ENCODE results near the gene IGF2BP3.
A peak's percentile ranks its signal among the peaks of the same experiment; 100 is the strongest.

Gene IGF2BP3

GRCh38 chr7:23476286-23477156 is 6.2 kb upstream of the IGF2BP3 start:
- TF ChIP-seq CTCF (IDR thresholded peaks at IDR 0.05; ENCODE audit: insufficient read depth, low read length, poor library complexity, severe bottlenecking), result no peak
- H3K27me3 ChIP-seq (replicated peaks; ENCODE audit: control insufficient read depth, insufficient read depth, low read length), result no peaks in the 10 kb centered on the region
- no peaks in the 10 kb centered on the region for H3K36me3 ChIP-seq (ENCODE audit: control insufficient read depth, insufficient read depth, low read length)
- H3K4me3 ChIP-seq (replicated peaks; ENCODE audit: low read depth, low read length), result no peak overlapping the region
- DNase-seq (ENCODE audit: extremely low read depth, insufficient read length), result no peak

GRCh38 chr7:23475576-23475839 is 5.2 kb upstream of the IGF2BP3 start:
- Histone ChIP-seq H3K4me3 (replicated peaks; ENCODE audit: low read depth, low read length) (peak overlapping the region; percentile 23; the same call in 1 of the 2 replicates), H3K27me3 (replicated peaks; ENCODE audit: control insufficient read depth, insufficient read depth, low read length) (no peaks in the 10 kb centered on the region), H3K36me3 (ENCODE audit: control insufficient read depth, insufficient read depth, low read length) (no peaks in the 10 kb centered on the region)
- no peak for DNase-seq (ENCODE audit: extremely low read depth, insufficient read length)
- TF ChIP-seq CTCF (IDR thresholded peaks at IDR 0.05; ENCODE audit: insufficient read depth, low read length, poor library complexity, severe bottlenecking), result no peak

GRCh38 chr7:23474829-23475575 is 4.7 kb upstream of the IGF2BP3 start:
- no peaks in the 10 kb centered on the region for H3K36me3 ChIP-seq (ENCODE audit: control insufficient read depth, insufficient read depth, low read length)
- DNase-seq (ENCODE audit: extremely low read depth, insufficient read length), result no peak
- H3K4me3 ChIP-seq (replicated peaks; ENCODE audit: low read depth, low read length), result peak overlapping the region; percentile 90
- TF ChIP-seq CTCF (IDR thresholded peaks at IDR 0.05; ENCODE audit: insufficient read depth, low read length, poor library complexity, severe bottlenecking), result no peak
- H3K27me3 ChIP-seq (replicated peaks; ENCODE audit: control insufficient read depth, insufficient read depth, low read length), result no peaks in the 10 kb centered on the region

- peak; percentile 98 for DNase-seq (ENCODE audit: extremely low read depth, insufficient read length)
- H3K4me3 ChIP-seq (replicated peaks; ENCODE audit: low read depth, low read length), result peak overlapping the region; percentile 90
- H3K36me3 ChIP-seq (ENCODE audit: control insufficient read depth, insufficient read depth, low read length), result no peaks in the 10 kb centered on the region
- TF ChIP-seq CTCF (IDR thresholded peaks at IDR 0.05; ENCODE audit: insufficient read depth, low read length, poor library complexity, severe bottlenecking), result no peak
- H3K27me3 ChIP-seq (replicated peaks; ENCODE audit: control insufficient read depth, insufficient read depth, low read length), result no peaks in the 10 kb centered on the region
Measured at GRCh38 chr7:23474094-23474828, 4.0 kb upstream of the IGF2BP3 start.

- Histone ChIP-seq H3K27me3 (replicated peaks; ENCODE audit: control insufficient read depth, insufficient read depth, low read length) (no peaks in the 10 kb centered on the region), H3K4me3 (replicated peaks; ENCODE audit: low read depth, low read length) (peak overlapping the region; percentile 90), H3K36me3 (ENCODE audit: control insufficient read depth, insufficient read depth, low read length) (no peaks in the 10 kb centered on the region)
- no peak for TF ChIP-seq CTCF (IDR thresholded peaks at IDR 0.05; ENCODE audit: insufficient read depth, low read length, poor library complexity, severe bottlenecking)
- no peak for DNase-seq (ENCODE audit: extremely low read depth, insufficient read length)
Measured at GRCh38 chr7:23473844-23474093, 3.5 kb upstream of the IGF2BP3 start.

Data from GM06990 (cell line).